Activated CD4-positive, alpha-beta T cell treated with anti-CD3 and anti-CD28 coated beads, Interleukin-2, amount 50 U/mL, for 16 hours (primary cell): ENCODE results near the gene RAD51B.
"Not testable (repeated sequence)": the region's sequence is repeated elsewhere in the genome, so short reads cannot be mapped to it uniquely, and the experiment has no call there.

Source experiments
- DNase-seq: peaks from one replicate; pipeline ENCODE4 v3.0.0-alpha.2; 2020

RAD51B gene

GRCh38 chr14:68085742-68086141 is 266.2 kb downstream of the RAD51B start:
- no peak for DNase-seq

GRCh38 chr14:68088451-68088854 is 268.9 kb downstream of the RAD51B start:
- no peak for DNase-seq

GRCh38 chr14:68089146-68089731 is 269.7 kb downstream of the RAD51B start:
- DNase-seq: no peak

- DNase-seq: no peak
Measured at GRCh38 chr14:68094158-68094557, 274.6 kb downstream of the RAD51B start.

- no peak for DNase-seq
Measured at GRCh38 chr14:68094752-68095151, 275.2 kb downstream of the RAD51B start.

DNA sequence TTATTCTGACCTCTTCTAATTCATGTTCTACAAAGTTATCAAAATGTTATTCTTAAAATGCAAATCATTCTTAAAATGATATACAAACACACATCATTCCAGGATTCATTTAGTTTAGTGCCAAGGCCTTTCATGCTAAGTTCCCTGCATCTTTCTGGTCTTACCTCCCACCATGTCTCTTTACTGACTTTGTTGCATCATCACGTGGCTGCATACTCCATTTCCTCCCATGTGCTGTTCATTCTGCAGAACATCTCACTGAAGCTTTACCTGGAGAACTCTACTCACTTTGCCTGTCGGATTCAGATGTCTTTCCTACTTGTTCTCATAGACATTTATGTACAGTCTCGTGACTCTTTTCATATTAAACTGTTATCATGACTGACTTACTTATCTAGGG is 278.1 kb downstream of the RAD51B start:
- no peak for DNase-seq

- DNase-seq: no peak
Measured at GRCh38 chr14:68098834-68099233, 279.3 kb downstream of the RAD51B start.

DNA sequence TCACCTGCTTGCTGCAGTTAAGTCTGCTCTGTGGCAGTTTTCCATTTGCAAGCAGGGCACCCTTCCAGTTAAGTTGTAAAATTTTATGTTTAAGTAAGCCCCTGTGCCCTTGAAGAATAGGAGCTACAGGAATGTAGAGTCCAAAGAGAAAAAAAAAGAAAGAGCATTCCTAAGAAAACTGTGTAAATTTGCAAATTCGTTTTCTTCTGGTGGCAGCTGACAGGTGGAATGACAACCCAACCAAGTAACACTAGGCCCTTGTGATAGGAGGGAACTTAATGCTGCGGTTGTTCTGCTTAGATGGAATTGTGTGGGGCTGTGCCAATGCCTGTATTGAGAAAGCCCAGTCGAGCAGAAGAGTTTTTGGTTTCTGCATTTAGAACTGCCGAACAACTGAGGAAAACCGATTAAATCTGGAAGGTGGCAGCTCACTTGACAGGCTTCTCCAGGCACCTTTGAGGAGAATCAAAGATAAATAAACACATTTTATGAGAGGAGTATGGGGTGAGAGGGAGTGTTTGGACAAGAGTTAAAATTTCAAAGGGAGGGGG is 280.0 kb downstream of the RAD51B start:
- no peak for DNase-seq

GRCh38 chr14:68101715-68102301 is 282.2 kb downstream of the RAD51B start:
- not testable (repeated sequence) for DNase-seq

DNA sequence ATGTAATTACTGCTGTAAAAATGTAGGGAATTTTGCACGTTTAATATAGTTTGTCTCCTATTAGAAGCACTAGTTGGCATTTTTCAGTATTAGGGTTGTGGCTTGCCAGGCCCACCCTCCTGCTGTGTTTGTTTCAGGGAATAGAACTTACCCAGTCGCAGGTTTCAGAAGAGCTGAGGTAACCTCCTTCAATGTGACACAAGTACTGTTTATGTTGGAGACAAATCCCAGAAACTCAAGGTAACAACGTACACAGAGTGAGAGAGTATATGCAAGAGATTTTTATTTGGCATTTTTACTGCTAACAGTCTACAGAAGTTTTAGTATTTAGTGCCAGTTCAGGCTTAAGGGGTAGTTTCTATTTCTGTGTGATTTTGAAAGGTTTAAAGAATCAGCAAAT is 284.3 kb downstream of the RAD51B start:
- DNase-seq: no peak

- DNase-seq: no peak
Measured at GRCh38 chr14:68104518-68104917, 284.9 kb downstream of the RAD51B start.

DNA sequence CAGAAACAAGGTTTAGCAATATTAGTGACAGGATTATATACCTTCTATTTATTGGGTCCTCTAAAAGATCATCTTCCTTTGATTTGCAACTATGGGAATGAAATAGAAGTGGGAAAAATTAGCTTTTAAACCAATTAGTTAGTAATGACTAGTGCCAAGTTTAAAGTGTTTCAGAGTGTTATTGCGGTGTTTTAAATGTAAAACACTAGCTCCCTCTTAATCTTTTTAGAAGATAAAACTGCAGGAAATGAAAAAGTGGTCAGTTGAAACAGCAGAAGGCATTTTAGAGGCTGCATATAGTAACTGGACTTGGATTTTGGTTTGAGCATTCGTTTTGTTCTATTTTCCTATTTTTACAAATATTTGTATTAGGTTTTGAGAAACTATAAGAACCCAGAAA is 286.2 kb downstream of the RAD51B start:
- no peak for DNase-seq

GRCh38 chr14:68106456-68106855 is 286.9 kb downstream of the RAD51B start:
- DNase-seq: no peak

GRCh38 chr14:68106905-68107304 is 287.3 kb downstream of the RAD51B start:
- no peak for DNase-seq

- DNase-seq: no peak
Measured at GRCh38 chr14:68109132-68109900, 289.7 kb downstream of the RAD51B start.

- DNase-seq: no peak
Measured at GRCh38 chr14:68111097-68111852, 291.7 kb downstream of the RAD51B start.

DNA sequence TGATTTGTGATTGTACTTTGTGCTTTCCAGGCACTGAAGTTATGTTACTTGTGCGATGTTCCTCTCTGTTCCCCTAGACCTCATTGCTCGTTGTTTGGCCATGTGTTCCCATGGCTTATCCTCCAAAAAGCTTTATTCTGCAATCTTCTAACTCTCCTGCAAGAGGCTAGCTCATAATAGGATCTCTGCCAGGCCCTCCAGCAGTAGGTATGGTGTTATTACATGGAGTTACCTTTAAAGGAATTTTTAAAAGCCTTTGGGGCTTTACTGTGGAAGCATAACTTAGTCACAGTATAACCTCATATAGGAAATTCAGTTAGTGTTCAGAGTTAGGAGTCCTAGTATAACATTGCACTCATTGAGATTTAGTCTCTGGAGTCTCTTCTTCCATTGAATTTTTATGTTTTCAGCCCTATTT is 292.3 kb downstream of the RAD51B start:
- DNase-seq: no peak

DNA sequence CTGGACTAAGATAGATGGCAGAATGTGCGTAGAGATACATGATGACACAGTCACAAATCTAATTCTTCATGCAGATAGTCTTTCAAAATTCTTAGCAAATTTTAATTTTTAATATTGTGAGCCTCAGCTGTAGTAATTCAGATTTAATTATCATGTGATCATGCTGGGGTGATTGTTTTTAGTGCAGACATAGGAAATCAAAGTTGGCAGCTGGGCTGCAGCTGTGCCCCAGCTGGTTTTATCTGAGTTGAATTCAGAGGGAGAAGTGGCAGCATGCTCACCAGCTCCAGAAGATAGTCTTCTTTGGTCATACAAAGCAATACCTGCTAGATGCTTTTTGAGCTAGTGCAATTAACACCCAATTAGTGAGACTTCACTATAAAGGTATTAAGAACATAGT is 292.9 kb downstream of the RAD51B start:
- DNase-seq: no peak

- DNase-seq: no peak
Measured at GRCh38 chr14:68113343-68113930, 293.9 kb downstream of the RAD51B start.

DNA sequence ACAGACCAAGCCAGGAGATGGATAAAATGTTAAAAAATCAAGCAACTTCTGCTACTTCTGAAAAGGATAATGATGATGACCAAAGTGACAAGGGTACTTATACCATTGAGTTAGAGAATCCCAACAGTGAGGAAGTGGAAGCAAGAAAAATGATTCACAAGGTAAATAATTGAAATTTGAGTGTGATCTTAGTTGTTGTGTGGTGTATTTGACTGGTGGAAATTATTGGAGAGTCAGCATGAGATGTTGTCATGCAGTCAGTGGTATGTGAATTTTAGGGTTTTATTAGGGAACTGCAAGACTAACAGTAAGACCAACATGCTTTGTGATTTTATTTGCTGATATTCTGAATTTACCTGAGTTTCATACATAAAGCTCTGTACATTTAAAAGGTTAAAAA is 296.4 kb downstream of the RAD51B start:
- DNase-seq: not testable (repeated sequence)

DNA sequence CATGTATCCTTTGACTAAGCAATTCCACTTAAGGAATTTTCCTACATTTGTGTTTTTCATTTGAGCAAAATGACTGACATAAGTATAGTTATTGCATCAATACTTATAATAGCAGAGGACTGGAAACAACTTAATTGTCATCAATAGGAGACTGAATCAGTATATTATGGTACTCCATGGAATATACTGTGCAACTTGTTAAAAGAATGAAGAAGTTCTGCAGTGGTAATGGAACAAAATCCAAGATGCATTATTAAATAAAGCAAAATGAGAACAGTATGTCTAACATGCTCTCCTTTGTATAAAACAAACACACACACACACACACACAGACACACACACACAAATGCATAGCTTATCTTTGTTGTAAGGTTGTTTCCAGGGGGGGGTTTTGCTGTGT is 303.1 kb downstream of the RAD51B start:
- DNase-seq: no peak

DNA sequence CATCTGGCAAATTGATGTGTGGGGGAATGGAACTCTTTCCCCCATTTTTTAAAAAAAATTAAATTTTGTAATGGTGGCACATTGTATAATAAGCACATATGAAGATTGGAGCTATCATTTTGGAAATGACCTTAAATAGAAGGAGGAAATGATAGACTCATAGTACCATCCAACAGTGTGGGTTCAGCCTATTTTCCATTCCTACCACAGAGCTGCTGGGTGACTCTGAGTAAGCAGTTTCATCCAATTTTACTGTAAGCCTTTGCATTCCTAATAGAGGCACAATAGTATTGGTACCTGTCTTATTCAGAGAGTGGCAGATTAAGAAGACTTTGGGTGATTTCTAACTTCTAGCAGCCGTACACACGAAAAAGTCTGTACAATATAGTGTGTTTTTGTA is 304.5 kb downstream of the RAD51B start:
- DNase-seq: no peak
